ENCODE measurements around the gene GPRC5B.

- no peak for TF ChIP-seq TAF1 (IDR thresholded peaks at IDR 0.05; ENCODE audit: borderline replicate concordance, low read depth, low read length)
- TF ChIP-seq POLR2A (IDR thresholded peaks at IDR 0.05; ENCODE audit: low read depth, low read length): no peak
Measured at GRCh38 chr16:19861133-19861532, 23.5 kb downstream of the GPRC5B start.

Data from GM12892 (cell line).